Peyer's patch (tissue), 4 donors: Measurements from ENCODE around the gene MAP6D1. TPM values are rescaled to one million over a fixed set of nuclear protein-coding genes. Genes with fewer than 3 reads are reported as not detected.
A peak's percentile ranks its signal among the peaks of the same experiment; 100 is the strongest.

ENCODE experiments used
- DNase-seq, 3 donors: peaks; one replicate each; pipeline ENCODE4 v3.0.0-alpha.2; 2017 to 2019
- H3K27ac ChIP-seq, 4 donors: fragments of 200-600 bp; sonication (generic); one replicate each; pipeline ENCODE4 v1.5.1; 2016 to 2019
- H3K27me3 ChIP-seq, 2 donors: fragments of 200-600 bp; sonication (generic); one replicate each; pipeline ENCODE4 v1.5.1; 2019
- H3K36me3 ChIP-seq, 3 donors: fragments of 200-600 bp; sonication (generic); one replicate each; pipeline ENCODE4 v1.5.1; 2016 to 2019
- H3K4me1 ChIP-seq, 4 donors: fragments of 200-600 bp; sonication (generic); one replicate each; pipeline ENCODE4 v1.5.1; 2016 to 2019
- H3K4me3 ChIP-seq, 4 donors: fragments of 200-600 bp; sonication (generic); 1 replicate in 3 of 4; 2 replicates in 1 of 4; pipeline ENCODE4 v1.5.1; 2016 to 2019; ENCODE audit warnings: mild to moderate bottlenecking in 1 of 4
- H3K9me3 ChIP-seq, 4 donors: fragments of 200-600 bp; sonication (generic); one replicate each; pipeline ENCODE4 v1.5.1; 2016 to 2019; ENCODE audit warnings: mild to moderate bottlenecking in 1 of 4
- CTCF ChIP-seq, 6 experiments: fragments of 450-650 bp in 4 of 6; fragments of 200-600 bp in 2 of 6; sonication (generic) in 1 of 6; IDR thresholded peaks; one replicate each; pipeline ENCODE4 v1.5.1; 2017 to 2019; ENCODE audit warnings: antibody characterized with exemption in 6 of 6, mild to moderate bottlenecking in 3 of 6, moderate library complexity in 1 of 6
- POLR2A ChIP-seq, 2 donors: fragments of 450-650 bp; IDR thresholded peaks; one replicate each; pipeline ENCODE4 v1.5.1; 2017; ENCODE audit warnings: antibody characterized with exemption in 2 of 2, mild to moderate bottlenecking in 2 of 2, moderate library complexity in 2 of 2
- total RNA-seq, 4 donors: library from RNA; depleted of rRNA; stranded (reverse); fragments of >200 nt; gene quantifications; one replicate each; pipeline ENCODE4 v1.1.0, GENCODE V29; 2016

MAP6D1 gene
- total RNA-seq, 4 donors from 2014 or later = 1.8 to 9.9 (median 2.0) TPM; not detected in 1

GRCh38 chr3:183807881-183808280 lies 17.5 kb downstream of the MAP6D1 start:
- no peaks in the 10 kb centered on the region for H3K4me1 ChIP-seq
- H3K9me3 ChIP-seq = no peaks in the 10 kb centered on the region
- TF ChIP-seq POLR2A (IDR thresholded peaks at IDR 0.05) = no peak
- no peak for TF ChIP-seq CTCF (IDR thresholded peaks at IDR 0.05)
- no peaks in the 10 kb centered on the region for H3K27me3 ChIP-seq
- peak in 1 of 3 donors; percentile 40 for DNase-seq
- H3K36me3 ChIP-seq = peaks cover 0 to 82% (median 4%) of the 10 kb centered on the region in 3 donors
- H3K4me3 ChIP-seq = no peak overlapping the region
- H3K27ac ChIP-seq = no peak overlapping the region

DNA sequence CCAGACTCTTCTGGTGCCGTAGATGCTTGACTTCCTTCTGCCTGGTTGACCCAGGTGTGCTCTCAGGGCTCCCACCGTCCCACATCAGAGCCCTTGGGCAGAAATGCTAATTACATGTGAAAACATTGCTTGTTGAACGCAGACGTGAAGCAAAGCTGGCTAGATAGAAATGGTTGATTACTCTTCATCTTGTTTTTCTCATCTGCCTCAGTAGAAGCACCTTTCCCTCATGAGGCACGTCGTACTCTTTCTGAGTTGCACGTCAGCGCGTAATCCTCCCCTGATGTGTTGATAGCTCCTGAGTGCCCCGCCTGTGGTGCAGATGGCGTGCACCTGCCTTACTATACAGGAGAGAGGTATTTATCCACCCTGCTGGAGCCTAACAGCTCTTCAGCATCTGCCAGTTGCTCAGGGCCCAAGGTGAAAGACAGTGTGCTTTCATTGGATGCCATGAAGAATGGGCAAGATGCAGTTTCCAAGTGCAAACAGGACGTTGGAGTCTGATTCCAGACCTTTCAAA lies 18.1 kb downstream of the MAP6D1 start:
- TF ChIP-seq CTCF (IDR thresholded peaks at IDR 0.05) = no peak
- TF ChIP-seq POLR2A (IDR thresholded peaks at IDR 0.05) = no peak
- Histone ChIP-seq H3K27me3 (no peaks in the 10 kb centered on the region), H3K27ac (no peak overlapping the region), H3K36me3 (peaks cover 0 to 88% (median 4%) of the 10 kb centered on the region in 3 donors), H3K9me3 (no peaks in the 10 kb centered on the region), H3K4me3 (no peak overlapping the region), H3K4me1 (no peaks in the 10 kb centered on the region)
- DNase-seq = peak in 1 of 3 donors; percentile 45

GRCh38 chr3:183802989-183803388 lies 22.4 kb downstream of the MAP6D1 start:
- no peaks in the 10 kb centered on the region for H3K27me3 ChIP-seq
- peak in 1 of 3 donors; percentile 10 for DNase-seq
- H3K9me3 ChIP-seq = no peaks in the 10 kb centered on the region
- H3K36me3 ChIP-seq = peaks cover 0 to 95% (median 4%) of the 10 kb centered on the region in 3 donors
- TF ChIP-seq CTCF (IDR thresholded peaks at IDR 0.05) (no peak), POLR2A (IDR thresholded peaks at IDR 0.05) (no peak)
- no peak overlapping the region for H3K4me3 ChIP-seq
- H3K4me1 ChIP-seq = no peaks in the 10 kb centered on the region
- no peak overlapping the region for H3K27ac ChIP-seq

GRCh38 chr3:183801601-183802000 lies 23.8 kb downstream of the MAP6D1 start:
- no peak for TF ChIP-seq POLR2A (IDR thresholded peaks at IDR 0.05)
- no peak for TF ChIP-seq CTCF (IDR thresholded peaks at IDR 0.05)
- DNase-seq = peak in 1 of 3 donors; percentile 2
- no peaks in the 10 kb centered on the region for H3K27me3 ChIP-seq
- H3K4me1 ChIP-seq = no peaks in the 10 kb centered on the region
- H3K4me3 ChIP-seq = no peak overlapping the region
- H3K36me3 ChIP-seq = peaks cover 0 to 84% (median 4%) of the 10 kb centered on the region in 3 donors
- H3K27ac ChIP-seq = no peak overlapping the region
- H3K9me3 ChIP-seq = no peaks in the 10 kb centered on the region

DNA sequence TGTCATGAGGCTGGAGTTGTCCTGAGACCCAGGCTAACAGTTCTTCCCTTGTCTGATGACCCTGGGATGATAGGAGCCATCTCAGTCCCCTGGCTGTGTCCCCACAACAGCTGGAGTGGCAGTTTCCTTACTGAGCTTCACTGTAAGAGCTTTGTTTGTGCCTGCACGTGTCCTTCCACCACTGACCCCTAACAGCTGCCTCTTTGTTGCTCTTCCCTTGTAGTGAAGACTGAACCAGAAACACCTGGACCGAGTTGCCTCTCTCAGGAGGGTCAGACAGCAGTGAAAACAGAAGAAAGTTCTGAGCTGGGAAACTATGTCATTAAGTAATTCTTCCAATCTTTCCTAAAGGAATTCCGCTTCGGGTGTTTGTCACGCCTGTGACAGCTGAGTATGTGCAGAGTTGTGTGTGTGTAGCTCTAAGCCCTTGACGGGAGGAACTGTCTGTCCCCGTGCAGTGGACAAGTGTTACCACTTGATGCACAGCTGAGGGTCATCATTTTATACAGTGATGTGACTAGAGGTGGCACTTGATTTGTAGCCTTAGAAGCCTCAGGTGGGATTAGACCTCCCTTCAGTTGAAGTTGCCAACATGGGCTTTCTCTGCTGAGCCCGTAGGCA lies 25.0 kb downstream of the MAP6D1 start:
- peaks cover 0 to 74% (median 4%) of the 10 kb centered on the region in 3 donors for H3K36me3 ChIP-seq
- no peak overlapping the region for H3K4me3 ChIP-seq
- no peak for TF ChIP-seq CTCF (IDR thresholded peaks at IDR 0.05)
- peak in 1 of 3 donors; percentile 14 for DNase-seq
- no peaks in the 10 kb centered on the region for H3K27me3 ChIP-seq
- no peak overlapping the region for H3K27ac ChIP-seq
- H3K4me1 ChIP-seq = no peaks in the 10 kb centered on the region
- no peaks in the 10 kb centered on the region for H3K9me3 ChIP-seq
